Activated naive CD4-positive, alpha-beta T cell treated with Interleukin-2 at 50 U/mL for 16 hours (primary cell): Measurements from ENCODE around the gene TEX2.

Experiments used
- DNase-seq: peaks from one replicate; pipeline ENCODE4 v3.0.0-alpha.2; 2020

The TEX2 gene

DNA sequence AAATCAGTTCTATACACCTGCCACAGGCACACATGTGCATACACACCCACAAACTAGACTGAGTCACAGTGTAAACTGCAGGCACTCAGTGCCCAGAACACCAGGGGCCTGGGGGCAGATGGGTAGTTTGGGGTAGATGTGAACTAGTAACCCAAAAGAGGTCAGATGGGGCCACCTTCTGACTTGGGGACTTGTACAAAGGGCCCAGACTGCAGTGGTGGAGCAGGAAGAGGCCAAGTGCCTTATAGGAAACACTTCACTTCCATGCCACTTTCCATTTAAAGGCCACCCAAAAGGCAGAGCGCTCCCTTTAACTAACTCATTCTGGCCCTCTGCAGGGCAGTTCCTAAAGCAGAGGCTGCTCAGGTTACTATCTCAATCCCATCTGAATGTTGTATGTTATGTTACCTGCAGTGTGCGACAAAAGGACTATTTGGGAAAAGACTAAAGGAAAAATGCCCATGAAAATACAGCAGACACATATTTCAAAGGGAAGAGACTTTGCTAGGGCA lies 105.3 kb downstream of the TEX2 start:
- no peak for DNase-seq

- no peak for DNase-seq
These were observed 106.4 kb downstream of the TEX2 start for GRCh38 chr17:64156670-64157069.

GRCh38 chr17:64155751-64156544 lies 107.1 kb downstream of the TEX2 start:
- DNase-seq, result no peak

DNA sequence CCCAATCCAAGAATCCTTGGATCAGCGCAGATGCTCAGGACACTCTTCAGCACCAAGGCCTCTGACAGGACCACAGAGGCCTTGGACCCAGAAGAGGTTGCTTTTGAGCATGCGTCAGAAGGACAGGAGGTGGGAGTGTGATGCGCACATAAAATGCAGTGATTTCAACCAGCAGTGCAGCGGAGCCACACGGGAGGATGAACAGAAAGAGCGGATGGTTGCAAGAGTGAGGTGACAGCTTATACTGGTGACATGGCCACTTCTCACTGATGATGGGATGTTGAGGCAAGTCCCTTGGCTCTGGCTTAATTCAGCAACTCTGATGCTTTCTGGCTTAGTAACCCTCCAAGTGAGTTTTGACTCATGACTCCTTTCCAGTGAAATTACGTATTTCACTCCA lies 107.9 kb downstream of the TEX2 start:
- no peak for DNase-seq

DNA sequence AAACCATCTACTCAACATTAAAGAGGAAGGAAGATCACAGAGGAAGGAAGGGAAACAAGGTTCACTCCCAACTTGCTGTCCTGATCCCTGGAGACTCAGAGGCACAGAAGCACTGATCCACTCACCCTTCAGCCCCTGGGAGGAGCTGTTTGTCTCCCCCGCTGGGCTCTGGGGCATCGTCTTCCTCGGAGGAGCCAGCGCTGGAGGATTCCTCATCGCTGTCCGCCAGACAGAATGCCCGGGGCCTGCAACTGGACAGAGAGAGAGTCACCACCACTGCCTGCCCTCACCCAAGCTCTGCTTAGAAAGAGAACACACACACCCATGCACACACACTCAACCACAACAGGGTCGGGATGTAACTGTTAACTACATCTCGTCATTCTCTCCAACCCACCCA lies 108.3 kb downstream of the TEX2 start:
- no peak for DNase-seq

DNA sequence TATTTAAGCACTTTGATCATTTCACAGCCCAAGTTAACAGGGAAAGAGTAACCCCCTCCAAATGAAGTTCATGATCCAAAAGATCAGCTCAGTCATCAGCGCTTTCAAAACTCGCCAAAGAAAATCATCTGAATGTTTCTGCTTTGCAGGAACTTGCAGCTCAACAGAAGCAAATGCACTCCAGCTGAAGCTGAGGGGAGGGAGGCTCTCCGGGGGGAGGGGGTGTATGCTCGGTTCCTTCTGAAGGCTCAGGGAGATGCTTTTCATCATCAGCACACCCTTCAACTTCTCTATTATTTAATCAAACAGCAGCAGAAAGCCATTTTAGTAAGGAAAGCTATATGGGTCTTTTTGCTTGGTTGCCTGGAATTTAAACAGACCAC lies 108.8 kb downstream of the TEX2 start:
- no peak for DNase-seq

GRCh38 chr17:64153565-64154312 lies 109.3 kb downstream of the TEX2 start:
- DNase-seq, result no peak

DNA sequence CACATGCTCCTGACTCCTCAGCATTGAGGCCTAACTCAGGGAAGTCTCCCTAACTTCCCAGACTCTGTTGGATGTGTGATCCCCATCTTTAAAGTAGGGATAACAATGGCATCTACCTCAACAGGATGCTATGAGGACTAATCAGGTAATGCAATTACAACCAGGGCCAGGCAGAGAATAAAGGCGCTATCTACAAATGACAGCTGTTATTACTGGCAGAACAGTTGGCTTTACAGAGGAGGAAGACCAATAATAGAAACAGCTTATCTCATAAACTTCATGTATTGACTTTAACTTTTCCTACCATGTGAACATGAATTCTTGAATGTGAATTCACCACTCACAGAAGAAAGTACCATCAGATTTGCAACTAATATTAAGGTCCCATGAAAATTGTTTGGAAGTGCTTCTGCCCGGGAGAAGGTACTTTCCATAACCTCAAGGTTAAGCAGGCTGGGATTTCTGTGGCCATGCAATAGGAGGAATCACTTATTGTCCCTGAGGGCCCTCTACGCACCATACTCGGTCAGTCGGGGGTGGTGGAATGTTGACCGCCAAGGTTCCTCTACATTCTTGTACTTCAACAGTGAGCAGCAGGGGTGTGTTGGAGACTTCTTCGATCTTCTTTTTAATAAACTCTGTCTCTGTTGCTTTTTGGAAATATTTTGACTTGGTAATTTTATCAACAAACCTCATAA lies 110.5 kb downstream of the TEX2 start:
- no peak for DNase-seq

DNA sequence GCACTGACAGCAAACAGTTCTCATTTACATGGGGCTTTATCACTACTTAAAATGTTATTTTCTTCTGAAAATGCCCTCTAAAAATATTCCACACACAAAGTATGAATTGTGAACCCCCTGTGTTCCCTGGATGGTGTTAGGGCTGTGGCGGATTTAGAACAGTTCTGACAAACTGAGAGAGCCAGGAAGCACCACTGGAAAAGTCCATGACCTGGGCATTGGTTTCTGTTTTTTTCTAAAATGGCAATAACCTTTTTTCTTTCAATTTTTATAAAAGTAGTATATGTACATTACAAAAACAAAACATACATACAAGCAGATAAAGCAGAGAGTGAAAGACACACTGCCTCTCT lies 112.1 kb downstream of the TEX2 start:
- no peak for DNase-seq

DNA sequence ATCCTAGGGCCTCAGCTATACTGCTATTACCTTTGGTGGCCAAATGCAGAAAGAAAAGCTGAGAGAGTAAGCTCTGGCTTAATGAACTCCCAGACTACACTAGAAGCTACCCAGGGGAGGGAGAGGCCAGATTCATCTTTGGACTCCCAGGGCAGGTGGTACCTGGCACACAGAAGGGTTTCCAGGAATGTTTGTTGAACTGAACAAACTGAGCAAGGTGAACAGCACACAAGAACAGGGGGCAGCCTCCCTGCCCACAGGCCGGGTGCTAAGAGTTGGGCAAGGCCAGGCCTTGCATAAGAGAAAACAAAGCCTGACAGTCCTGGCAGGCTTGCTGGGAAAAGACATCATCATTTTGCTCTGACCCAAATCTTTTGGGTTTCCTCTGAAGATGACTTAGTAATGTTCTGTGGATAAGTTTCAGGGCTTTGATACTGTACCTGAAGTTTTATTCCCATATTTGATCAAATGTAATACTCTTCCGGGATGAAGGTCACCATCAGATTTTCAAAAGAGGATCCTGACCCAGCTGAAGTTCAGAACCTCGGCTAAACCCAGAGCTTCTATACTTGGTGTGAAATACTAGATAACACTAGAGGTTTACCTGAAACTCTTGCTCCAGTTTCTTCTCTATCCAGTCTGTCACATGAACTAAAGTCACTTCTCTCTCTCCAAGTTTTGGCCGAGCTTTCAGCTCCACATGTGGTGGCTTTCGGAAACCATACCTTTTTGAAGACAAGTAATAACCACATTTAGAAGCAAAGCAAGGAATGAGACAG lies 112.6 kb downstream of the TEX2 start:
- no peak for DNase-seq

DNA sequence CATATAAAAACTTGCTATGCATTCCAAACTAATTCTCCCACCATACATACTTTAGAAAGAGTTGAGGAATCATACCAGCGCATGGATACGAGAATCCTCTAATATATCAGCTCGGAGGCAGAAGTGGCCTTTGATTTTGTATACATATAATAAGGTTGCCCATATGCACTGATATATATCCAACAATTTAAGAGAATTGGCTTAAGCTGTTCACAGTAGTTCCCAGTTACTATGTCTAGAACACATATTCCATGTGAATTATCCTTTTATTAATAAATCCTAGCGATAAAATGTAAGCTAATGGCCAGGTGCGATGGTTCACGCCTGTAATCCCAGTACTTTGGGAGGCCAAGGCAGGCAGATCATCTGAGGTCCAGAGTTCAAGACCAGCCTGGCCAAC lies 113.9 kb downstream of the TEX2 start:
- no peak for DNase-seq

GRCh38 chr17:64148699-64149098 lies 114.4 kb downstream of the TEX2 start:
- DNase-seq, result no peak

- DNase-seq, result no peak
These were observed 114.9 kb downstream of the TEX2 start for GRCh38 chr17:64148017-64148631.

DNA sequence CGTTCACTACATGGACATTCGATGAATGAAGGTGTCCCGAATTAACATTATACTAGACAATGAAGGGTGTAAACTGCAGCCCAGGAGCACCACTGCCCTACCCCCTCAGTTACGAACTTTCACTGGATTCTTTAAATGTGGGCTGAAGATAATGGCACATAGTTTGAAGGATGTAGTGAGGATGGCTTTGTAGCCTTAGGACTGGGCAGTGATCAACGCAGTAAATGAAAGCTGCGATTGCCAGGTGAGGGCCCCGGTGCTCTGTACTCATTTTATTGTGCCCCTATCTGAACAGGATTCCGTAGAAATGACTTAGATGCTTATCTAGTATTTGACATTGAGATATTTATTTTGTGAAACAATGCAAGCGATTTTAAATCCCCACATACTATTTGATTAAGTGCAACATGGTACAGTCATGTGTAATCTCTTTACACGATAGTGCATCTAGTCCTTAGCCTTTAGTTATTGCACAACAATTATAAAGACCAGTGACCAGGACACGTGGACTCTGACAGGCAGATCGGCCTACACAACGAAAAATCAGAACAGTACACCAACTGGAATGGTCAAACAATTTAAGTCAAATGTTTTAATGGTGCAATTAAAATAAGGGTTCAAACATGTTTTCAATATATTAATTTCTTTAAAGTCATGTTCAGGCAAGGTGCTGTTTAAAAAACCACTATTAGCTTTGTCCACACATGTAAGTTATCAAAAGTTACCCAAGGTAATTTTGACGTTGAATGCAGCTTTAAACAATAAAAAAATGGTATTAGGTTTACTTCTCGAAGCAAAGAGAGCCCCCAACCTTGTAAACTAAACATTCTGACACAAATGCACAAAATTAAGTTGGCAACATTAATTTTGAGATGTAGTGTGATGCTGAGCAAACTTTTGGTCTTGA lies 115.7 kb downstream of the TEX2 start:
- no peak for DNase-seq

- DNase-seq, result peak; percentile 46
These were observed 116.5 kb downstream of the TEX2 start for GRCh38 chr17:64146418-64147109.

DNA sequence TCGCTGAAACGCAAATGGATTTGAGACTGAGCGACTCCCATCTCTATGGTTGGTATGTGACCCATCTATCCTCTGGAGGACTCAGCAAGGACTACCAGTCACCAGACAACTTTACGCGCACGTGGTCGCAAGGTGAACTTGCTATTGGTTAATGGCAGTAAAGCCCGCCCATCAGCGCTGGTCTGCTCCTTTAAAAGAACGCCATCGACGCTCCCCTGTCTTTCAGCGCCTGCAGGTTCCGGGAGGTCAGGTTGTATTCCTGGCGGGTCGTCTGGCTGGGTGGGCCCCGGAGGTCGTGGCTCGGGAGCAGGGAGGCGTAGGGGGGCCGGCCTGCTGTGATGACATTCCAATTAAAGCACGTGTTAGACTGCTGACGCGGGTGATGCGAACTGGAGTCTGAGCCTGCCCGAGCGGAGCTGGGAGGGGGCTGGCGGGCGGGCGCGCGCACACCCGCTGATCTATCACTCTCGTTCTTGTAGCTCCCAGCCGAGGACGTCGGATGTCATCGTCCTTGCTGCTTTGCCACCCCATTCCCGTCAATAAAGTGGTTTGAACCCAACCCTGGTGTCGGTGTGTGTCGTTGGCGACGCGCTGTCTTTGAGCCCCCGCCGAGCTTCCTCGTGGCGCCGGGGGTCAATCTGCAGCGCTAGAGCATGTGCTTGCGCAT lies 117.2 kb downstream of the TEX2 start:
- DNase-seq, result peak; percentile 94

DNA sequence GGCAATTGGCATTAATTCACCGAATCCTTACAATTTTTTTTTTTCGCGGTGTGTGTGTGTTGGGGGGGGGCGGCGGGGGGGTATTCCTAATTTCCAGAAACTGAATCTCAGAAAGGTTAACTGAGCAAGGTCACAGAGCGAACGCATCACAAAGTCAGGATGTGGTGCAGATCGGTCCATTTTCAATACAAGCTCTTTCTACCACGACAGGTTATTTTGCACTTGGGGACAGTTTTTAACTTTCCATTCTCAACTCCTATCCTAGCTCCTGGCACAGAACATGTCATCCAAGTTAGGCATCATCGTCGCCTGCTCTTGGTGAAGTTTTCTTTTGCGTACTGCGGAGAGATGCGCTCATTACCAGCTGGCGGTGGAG lies 117.7 kb downstream of the TEX2 start:
- DNase-seq, result no peak

DNA sequence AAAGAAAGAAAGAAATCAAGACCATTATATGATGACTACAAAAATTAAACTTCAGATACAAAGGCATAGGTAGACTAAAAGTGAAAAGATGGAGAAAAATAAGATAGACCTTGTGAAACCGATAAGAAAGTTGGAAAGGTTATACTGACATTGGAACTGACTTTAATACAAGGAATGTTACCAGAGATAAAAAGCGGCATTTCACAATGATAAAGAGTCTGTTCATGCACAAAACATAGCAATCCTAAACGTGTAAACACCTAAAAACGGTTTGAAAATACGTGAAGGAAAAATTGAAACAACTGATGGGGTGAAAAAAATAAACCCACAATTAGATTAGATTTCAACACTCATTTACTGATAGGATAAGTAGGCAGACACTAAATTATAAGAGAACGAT lies 123.5 kb downstream of the TEX2 start:
- no peak for DNase-seq

GRCh38 chr17:64138441-64138840 lies 124.6 kb downstream of the TEX2 start:
- no peak for DNase-seq

DNA sequence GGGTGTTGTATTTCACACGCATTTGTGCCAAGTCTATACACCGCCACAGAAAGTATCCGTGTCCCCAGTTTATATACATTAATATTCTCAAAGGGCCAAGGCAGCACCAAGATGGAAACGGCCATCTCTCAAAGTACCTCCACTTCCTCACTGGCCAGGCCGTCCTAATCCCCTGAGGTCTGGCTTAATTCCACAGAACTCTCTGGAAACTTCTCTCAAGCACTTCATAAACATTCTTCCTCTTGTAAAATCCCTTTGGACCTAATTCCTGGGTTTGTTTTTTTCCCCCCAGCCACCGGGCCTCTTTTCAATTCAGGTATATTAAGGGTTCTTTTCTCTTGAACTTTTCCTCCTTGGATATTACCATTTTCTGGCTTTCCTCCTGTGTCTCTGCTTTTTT lies 128.1 kb downstream of the TEX2 start:
- no peak for DNase-seq
